A673 (cell line): Measurements from ENCODE around the gene TDRD3.

Experiments used
- EZH2 ChIP-seq: fragments of 200-600 bp; sonication (generic); IDR thresholded peaks from 2 replicates; pipeline ENCODE4 v1.6.1; 2017; ENCODE audit warnings: borderline replicate concordance, low read depth, mild to moderate bottlenecking, mixed read lengths, antibody characterized with exemption, low read length; ENCODE audit not compliant: poor library complexity, severe bottlenecking
- TF ChIP-seq, protein P1 (sequence below): fragments of 300-800, 200-600 bp; sonication (generic); conservative IDR thresholded peaks from 2 replicates; pipeline ENCODE4 v1.5.1; 2017; ENCODE audit warnings: low read depth, mild to moderate bottlenecking, antibody characterized with exemption, low read length, moderate library complexity, mixed read lengths

DNA sequence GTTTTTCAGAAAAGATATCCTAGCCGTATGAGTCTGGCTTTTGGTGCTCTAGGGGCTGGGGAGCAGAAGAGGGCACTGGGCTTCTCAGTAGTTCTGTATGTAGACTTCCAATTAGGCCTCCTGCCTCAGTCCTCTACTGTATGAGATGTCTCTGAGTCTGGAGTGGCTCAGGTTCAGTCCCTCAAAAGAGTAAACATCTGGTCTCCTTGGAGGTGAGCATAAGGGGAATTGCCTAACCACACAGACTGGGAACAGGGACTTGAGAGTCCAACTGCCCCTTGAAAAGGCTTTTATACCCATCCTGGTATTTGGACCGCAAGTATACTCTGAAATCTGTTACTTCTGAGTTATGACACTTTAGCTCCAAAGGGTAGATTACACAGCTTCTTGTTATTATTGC is 214.5 kb downstream of the TDRD3 start:
- TF ChIP-seq, protein P1, sequence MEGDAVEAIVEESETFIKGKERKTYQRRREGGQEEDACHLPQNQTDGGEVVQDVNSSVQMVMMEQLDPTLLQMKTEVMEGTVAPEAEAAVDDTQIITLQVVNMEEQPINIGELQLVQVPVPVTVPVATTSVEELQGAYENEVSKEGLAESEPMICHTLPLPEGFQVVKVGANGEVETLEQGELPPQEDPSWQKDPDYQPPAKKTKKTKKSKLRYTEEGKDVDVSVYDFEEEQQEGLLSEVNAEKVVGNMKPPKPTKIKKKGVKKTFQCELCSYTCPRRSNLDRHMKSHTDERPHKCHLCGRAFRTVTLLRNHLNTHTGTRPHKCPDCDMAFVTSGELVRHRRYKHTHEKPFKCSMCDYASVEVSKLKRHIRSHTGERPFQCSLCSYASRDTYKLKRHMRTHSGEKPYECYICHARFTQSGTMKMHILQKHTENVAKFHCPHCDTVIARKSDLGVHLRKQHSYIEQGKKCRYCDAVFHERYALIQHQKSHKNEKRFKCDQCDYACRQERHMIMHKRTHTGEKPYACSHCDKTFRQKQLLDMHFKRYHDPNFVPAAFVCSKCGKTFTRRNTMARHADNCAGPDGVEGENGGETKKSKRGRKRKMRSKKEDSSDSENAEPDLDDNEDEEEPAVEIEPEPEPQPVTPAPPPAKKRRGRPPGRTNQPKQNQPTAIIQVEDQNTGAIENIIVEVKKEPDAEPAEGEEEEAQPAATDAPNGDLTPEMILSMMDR: no peak
- TF ChIP-seq EZH2: no peak
